NCI-H1105 (cell line): ENCODE measurements around the gene ING5.
"Not testable (repeated sequence)": the region's sequence is repeated elsewhere in the genome, so short reads cannot be mapped to it uniquely, and the experiment has no call there.

Source experiments
- DNase-seq: peaks from one replicate; lab custom pipeline; 2025; lab: John Stamatoyannopoulos, UW

ING5 gene

DNA sequence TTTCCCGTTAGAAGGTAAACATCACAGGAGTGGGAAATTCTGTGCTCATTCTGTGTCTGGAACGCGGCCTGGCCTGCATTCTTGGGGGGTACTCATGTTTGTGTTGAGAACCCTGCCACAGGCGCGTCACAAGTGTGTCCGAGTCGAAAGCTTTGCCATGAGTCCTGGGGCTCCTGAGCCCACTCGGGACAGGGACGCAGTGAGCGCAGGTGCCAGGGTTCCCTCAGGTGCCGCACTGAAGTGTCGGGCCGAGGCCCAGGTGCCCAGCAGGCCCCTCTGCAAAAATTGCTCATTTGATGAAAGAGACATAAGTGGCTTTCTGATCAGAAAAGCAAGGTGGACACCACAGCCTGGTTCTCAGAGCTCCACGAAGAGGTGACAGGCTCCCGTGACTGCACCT lies 37.3 kb downstream of the ING5 start:
- no peak for DNase-seq

DNA sequence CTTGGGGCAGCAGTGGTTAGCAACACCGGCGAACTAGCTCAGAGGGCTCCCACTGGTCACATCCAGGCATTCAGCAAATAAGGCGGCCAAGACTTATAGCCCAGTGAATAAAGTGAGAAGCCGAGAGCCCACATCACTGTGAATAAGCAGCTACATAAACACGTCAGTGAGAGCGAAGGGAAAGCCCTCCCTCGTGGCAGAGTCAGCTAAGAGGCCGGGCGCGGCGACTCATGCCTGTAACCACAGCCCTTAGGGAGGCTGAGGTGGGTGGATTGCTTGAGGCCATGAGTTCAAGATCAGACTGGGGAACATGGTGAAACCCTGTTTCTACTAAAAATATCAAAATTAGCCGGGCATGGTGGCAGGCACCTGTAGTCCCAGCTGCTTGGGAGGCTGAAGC lies 37.8 kb downstream of the ING5 start:
- DNase-seq = no peak

DNA sequence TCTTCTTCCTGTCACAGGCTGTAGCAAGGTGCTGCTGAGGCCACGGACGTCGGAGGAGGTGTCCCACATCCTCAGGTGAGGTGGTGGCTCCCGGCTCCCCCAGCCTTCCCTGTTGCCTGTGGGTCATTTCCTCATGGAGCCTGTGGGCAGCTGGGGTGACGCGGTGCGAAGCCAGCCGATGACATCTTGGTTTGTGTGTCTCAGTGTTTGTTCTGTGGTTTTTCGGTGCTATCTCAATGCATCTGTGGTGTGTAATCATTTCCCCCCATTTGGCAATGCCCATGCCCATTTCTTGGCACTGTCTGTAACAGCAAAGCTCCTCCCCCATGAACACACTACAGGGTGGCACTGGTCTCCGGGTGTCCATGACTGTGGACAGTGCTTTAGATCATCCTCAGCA lies 39.2 kb downstream of the ING5 start:
- no peak for DNase-seq

DNA sequence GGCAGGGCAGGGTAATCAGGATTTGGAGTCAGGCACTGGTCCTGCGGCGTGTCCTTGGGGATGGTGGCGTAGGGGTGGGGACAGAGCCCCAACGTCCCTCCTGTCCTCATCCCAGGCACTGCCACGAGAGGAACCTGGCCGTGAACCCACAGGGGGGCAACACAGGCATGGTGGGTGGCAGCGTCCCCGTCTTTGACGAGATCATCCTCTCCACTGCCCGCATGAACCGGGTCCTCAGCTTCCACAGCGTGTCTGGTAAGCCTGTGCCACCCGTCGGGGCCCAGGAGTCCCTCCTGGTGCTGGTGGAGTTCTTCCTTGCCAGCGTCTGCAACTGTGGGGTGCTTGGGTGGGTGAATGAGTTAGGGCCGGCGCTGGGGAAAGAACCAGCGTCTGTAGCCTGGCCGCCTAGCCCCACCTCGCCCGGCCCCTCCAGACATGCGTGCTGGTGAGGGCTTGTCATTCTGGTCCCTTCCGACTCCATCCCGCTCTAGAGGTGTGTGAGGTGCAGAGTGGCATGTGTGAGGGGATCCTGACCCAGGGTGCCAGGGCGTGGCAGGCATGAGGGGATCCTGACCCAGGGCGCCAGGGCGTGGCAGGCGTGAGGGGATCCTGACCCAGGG lies 40.6 kb downstream of the ING5 start:
- no peak for DNase-seq

DNA sequence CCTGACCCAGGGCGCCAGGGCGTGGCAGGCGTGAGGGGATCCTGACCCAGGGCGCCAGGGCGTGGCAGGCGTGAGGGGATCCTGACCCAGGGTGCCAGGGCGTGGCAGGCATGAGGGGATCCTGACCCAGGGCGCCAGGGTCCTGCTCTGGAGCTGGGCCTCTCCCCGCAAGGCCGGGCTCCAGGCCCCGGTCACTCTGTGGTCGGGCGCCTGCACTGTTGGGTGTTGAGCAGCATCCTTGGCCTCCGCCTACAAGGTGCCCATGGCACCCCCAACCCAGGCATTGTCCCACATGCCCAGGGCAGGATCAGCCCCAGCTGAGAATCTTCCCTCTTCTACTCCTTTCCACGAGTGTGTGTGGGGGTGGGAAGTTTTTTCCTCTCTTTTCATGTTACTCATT lies 41.2 kb downstream of the ING5 start:
- DNase-seq = not testable (repeated sequence)

DNA sequence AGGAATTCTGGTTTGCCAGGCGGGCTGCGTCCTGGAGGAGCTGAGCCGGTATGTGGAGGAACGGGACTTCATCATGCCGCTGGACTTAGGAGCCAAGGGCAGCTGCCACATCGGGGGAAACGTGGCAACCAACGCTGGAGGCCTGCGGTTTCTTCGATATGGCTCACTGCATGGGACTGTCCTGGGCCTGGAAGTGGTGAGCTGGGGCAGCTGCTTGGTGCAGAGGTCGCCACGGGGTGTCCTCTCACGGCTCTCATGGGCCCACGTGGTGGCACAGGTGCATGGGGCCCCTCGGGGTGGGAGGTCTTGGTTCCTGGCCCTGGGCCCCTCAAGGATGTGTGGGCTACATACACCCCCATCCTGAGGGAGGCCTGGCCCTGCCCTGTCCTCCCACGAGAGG lies 41.8 kb downstream of the ING5 start:
- DNase-seq = no peak

DNA sequence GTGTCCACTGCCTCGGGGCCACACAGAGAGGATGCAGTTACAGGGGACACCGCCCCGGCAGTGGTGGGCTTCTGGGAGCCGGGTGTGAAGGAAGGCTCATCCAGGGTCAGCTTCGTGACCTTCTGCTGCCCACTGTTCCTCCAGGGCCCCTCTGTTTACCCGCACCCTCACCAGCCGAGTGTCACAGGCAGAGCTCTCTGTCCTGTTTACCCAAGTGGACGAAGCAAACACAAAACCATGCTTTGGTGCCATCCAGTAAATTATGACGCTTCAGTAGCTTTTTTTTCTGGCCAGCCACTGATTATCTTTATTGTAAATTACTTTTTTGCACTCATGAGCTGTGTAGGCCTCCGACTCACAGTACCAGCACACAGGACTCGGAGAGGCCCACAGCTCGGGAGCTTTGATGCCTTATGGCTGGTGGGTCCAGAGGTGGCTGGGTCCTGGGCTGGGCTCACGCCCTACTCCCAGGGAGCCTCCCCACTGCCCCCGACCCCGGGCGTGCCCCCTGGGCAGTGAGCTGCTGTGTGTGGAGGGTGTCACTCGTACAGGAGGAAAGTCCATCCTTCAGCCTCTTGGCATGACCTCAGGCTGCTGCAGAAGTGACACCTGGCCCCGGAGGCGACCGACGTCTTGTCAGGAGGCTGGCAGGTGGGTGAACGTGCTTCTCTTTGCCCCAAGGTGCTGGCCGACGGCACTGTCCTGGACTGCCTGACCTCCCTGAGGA lies 42.4 kb downstream of the ING5 start:
- no peak for DNase-seq

DNA sequence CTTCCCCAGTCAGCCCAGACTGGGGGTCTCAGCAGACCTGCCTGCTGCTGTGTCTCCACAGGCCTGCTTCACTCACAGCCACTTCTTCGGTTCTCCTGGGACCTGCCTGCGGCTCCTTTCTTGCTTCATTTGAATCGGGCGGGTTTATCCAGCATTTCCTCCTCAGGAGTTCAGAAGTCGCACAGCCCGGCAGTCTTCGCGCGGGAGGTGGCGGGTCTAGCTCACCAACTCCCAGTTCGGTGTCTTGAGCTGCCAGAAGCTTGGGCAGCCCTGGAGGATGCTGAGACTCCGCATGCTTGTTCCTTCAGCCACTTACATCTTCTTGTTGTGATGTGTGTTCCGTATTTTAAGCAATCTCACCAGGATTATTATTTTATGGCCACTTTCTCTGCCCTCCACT lies 43.4 kb downstream of the ING5 start:
- DNase-seq = no peak

DNA sequence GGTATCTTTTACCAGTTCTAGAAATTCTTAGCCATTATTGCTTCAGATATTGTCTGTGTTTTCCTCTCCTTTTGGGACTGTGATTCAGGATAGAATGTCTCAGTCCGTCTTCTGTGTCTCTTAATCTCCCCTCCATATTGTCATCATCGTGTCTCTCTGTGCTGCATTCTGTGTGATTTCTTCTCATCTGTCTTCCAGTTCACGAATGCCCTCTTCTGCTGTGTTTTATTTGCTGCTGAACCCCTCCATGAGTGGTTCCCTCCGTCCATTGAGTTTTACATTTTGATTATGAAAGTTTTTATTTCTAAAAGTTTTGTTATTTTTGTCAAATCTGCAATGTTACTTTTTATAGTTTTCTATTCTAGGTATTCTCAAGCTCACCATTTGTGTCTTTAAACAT lies 44.2 kb downstream of the ING5 start:
- no peak for DNase-seq

DNA sequence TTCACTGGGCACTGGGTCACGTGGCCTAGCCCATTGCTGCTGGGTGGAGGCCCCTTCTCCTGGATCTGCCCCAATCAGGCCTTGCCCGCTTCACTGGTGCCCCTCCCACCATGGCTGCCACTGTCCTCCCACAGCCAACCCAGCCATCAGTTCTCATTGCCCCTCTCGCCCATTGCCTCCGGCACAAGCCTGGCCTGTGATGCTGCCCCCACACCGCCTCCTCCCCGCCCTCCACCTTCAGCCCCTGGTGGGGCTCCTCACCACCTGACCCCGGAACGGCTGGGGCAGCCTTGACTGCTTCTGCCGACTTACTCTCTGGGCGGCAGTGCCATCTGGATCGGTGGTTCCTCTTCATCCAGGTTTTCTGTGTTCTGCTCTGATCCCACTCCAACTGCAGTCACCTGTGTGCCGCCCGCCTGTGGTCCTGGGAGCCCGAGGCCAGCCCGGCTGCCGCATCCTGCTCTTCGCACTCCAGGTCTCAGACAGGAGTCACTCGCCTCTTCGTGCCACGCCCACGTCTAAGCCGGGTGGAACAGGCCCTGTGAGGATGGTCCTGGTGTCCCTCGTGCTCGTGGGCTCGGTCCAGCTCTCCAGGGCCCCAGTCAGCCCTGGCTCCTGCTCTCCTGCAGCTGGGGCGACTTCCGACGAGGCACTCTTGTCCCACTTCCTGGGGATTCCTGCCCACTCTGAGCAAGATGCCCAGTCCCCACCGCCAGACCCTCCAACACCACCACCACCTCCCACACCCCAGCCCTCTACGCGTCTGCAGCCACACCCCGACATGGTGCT lies 46.8 kb downstream of the ING5 start:
- no peak for DNase-seq

DNA sequence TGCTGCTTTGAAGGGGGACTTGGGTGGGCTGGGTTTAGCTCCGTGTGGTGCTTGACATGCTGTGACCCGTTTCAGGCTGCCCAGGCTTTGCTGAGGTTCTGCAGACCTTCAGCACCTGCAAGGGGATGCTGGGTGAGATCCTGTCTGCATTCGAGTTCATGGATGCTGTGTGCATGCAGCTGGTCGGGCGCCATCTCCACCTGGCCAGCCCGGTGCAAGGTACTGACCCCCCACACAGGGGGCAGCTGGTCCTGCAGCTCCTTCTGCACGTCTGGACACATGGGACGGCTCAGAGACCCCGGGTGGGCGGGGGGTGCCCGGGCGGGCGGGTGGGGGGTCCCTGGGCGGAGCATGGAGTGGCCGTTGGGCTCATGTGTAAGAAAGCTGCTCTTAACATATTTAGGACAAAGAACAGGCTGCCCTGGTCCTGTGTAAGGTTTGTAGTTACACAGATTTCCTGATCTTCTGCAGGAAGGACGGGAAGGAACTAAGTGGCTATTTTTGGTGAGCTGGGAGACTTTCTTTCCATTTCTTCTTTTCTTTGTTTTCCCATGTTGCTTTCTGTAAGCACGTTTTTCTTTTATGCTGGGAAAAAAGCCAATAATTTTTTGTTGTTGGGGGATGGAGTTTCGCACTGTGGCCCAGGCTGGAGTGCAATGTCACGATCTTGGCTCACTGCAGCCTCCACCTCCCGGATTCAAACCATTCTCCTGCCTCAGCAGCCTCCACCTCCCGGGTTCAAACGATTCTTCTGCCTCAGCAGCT lies 48.4 kb downstream of the ING5 start:
- no peak for DNase-seq

DNA sequence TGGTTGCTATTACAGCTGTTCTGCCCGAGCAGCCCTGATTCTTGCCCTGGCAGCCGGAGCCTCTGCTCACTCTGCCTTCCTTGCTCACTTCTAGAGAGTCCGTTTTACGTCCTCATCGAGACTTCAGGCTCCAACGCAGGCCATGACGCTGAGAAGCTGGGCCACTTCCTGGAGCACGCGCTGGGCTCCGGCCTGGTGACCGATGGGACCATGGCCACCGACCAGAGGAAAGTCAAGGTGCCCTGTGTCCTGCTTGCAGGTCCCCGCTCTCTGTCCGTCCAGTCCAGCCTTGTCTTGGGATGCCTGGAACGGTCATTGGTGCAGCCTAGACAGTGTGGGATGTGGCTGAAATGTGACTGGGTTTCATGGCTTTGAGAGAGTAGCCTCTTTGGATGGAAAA lies 49.3 kb downstream of the ING5 start:
- no peak for DNase-seq

DNA sequence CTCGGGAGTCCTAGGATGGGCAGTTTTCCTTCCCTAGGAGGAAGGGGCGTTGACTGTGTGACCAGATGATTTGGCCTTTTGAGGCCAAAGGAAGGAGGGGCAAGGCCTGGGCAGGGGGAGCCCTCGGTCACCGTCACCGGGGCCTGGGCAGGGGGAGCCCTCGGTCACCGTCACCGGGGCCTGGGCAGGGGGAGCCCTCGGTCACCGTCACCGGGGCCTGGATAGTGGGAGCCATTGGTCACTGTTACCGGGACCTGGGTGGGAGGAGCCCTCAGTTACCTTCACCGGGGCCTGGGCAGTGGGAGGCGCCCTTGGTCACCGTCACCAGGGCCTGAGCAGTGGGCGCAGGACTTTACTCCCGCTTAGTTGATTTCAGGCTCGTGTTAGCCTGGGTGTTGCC lies 49.9 kb downstream of the ING5 start:
- no peak for DNase-seq

DNA sequence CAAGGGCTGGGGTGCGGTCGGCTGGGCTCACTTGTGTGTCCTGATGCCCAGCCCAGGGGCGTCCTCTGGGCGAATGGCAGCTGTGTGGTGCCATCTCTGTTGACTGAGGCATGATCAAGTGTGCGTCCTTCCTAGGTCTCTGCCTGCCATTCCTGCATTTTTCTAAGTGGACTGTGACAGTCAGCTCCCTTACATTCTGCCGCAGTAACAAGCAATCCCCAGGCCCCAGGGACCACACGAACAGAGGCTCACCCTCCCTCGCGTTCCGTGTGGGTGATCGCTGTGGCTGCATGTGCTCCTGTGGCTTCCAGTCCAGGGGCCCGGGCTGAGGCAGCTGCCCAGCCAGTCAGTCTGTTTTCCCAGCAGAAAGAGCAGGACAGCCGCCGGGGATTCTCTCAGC lies 50.4 kb downstream of the ING5 start:
- DNase-seq = no peak

DNA sequence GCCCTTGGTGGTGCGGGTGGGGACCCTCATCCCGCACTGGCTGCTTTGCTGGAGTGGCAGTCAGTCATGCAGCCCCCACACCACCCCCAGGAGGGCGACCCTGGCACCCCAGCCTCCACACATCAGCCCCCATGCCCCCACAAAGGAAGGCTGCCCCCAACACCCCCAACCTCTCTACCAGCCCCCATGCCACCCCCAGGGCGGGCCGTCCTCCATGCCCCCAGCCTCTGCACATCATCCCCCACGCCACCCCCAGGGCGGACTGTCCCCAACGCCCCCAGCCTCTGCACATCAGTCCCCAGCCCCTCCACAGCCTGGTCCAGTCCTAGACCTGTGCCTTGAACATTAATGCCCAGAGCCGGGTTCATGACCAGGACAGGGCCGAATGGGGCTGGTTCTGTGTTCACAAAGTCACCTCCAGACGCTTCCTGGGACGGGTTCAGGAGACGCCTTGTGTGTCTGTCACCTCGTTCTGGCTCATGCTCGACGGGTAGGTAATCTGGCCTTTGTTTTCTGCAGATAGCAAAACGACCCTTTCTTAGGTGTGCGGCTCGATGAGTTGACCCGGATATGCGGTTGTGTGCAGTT lies 50.9 kb downstream of the ING5 start:
- DNase-seq = no peak

DNA sequence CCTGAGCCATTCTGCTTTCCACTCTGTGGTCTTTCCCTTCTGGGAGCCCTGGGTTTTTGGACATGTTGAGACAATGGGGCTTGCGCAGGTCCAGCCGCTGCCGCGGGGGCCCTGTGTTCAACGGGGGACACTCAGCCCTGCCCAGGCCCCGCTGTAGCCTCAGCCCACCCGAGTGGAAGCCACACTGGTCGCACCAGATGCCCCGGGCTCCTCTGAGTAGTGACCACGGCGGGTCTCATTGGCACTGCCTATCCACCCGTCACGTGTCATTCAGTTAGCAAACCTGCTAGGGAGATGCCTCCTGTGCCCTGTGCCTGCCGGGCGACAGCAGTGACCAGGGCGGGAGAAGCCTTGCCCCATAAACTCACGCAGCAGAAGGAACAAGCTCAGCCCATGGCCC lies 51.7 kb downstream of the ING5 start:
- DNase-seq = no peak

DNA sequence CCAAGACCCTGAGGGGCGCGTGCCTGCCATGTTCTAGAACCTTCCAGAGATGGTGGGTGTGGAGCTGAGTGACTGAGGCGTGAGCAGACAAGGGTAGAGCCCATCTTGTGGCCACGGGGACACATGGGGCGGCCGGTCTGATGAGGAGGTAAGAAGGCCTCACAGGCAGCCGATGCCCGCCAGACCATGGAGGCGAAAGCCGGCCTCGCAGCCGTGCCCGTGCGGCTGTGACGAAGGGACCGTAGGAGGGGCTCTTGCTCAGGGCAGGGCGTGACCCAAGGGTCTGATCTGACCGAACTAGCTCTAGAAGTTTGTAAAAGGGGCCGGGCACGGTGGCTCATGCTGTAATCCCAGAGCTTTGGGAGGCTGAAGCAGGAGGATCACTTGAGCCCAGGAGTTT lies 52.2 kb downstream of the ING5 start:
- no peak for DNase-seq

DNA sequence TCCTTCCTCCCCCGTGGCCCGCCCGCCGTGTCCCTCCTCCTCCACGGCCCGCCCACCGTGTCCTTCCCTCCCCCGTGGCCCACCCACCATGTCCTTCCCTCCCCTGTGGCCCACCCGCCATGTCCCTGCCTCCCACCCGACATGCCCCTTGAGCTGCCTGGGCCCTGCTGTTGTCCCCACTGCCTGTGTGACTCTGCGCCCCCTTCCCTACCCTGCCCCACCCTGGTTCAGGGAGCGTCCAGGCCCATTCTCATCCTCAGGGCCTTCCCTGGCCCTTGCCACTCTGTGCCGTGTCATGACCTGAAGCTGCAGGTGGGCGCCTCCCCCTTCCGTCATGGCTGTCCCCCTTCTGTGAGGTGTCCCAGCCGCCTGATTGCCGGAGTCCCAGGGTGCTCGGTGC lies 53.3 kb downstream of the ING5 start:
- DNase-seq = no peak

DNA sequence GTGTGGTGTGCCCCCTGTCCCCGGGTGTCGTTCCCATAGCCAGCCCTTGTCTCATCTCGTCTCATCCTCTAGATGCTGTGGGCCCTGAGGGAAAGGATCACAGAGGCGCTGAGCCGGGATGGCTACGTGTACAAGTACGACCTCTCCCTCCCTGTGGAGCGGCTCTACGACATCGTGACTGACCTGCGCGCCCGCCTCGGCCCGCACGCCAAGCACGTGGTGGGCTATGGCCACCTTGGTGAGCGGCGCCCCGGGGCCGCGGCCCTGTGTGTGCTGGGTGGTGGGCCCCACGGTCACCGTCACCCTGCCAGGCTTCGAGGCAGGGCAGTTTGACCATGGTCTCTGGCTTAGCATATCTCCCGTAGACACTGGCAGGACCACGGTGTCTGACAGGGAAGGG lies 53.9 kb downstream of the ING5 start:
- no peak for DNase-seq

DNA sequence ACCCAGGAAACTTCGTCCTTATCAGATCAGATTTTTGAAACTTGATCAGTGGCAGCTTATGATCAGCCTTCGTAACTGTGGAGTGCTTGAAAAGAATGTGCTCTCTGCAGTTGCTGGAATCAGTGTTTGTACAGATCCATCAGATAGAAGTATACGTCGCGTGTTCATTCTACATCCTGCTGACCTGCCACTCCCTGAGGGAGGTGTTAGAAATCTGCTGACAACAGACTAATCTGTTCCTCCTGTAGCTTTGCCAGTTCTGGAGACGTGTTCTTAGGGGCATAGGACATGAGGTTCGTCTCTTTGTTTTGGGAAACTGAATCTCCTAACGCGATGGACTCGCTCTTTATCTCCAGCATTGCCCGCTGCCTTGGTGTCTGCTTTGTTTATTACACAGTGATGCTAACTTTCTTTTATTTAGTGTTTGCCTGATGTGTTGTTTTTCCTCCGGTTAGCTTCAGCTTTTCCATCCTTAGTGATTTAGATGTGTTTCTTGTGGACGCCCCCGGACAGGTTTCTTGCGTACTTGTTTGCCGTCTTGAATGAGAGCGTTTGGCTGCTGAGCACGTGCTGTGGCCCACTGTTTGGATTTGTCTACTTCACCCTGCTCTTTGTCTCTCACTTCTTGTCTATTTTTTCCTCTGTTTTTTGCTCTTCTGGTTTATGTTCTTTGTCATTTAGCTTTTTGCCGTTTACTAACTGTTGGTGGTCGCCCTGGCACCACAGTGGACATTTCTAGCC lies 57.4 kb downstream of the ING5 start:
- no peak for DNase-seq

DNA sequence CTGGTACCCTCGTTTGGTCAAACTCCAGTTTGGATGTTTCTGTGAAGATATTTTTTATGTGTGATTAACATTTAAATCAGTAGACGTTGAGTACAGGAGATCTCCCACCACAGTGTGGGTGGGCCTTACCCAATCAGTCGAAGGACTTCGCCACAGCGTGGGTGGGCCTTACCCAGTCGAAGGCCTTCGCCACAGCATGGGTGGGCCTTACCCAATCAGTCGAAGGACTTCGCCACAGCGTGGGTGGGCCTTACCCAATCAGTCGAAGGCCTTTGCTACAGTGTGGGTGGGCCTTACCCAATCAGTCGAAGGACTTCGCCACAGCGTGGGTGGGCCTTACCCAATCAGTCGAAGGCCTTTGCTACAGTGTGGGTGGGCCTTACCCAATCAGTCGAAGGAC lies 58.1 kb downstream of the ING5 start:
- DNase-seq = not testable (repeated sequence)
